Activated CD8-positive, alpha-beta memory T cell treated with anti-CD3 and anti-CD28 coated beads, Interleukin-2, amount 10 ng/mL, durations not matched to agents 7 days and 5 days (primary cell): Measurements from ENCODE around the gene ZNRD2. TPM values are rescaled to one million over a fixed set of nuclear protein-coding genes. Genes with fewer than 3 reads are reported as not detected.
A peak's percentile ranks its signal among the peaks of the same experiment; 100 is the strongest.

ENCODE experiments used
- ATAC-seq: fragments of 150-1000 bp; cut with Tn5 transposase; one replicate; pipeline ENCODE4 v1.10.0; 2021; ENCODE audit warnings: moderate library complexity
- CTCF ChIA-PET: fragments of 350-600 bp; sonication (Branson Sonifier 250); formaldehyde crosslinking; loops from one replicate; lab custom pipeline; 2021; ENCODE audit warnings: antibody characterized with exemption; lab: Charles Lee
- DNase-seq: peaks from one replicate; pipeline ENCODE4 v3.0.0-alpha.2; 2020
- H3K27ac Mint-ChIP-seq: one replicate; pipeline ENCODE4 v1.8.0; 2021; ENCODE audit warnings: mild to moderate bottlenecking, mixed read lengths
- H3K27me3 Mint-ChIP-seq: one replicate; pipeline ENCODE4 v1.8.0; 2021; ENCODE audit warnings: mixed read lengths
- H3K36me3 Mint-ChIP-seq: one replicate; pipeline ENCODE4 v1.8.0; 2021; ENCODE audit warnings: mild to moderate bottlenecking, mixed read lengths
- H3K4me1 Mint-ChIP-seq: one replicate; pipeline ENCODE4 v1.8.0; 2021; ENCODE audit warnings: mixed read lengths
- H3K4me3 Mint-ChIP-seq: one replicate; pipeline ENCODE4 v1.8.0; 2021; ENCODE audit warnings: mild to moderate bottlenecking, moderate library complexity, mixed read lengths
- H3K9me3 Mint-ChIP-seq: one replicate; pipeline ENCODE4 v1.8.0; 2022; ENCODE audit warnings: low read depth, mixed read lengths
- total RNA-seq, 2 experiments: library from RNA; stranded (reverse); gene quantifications; one replicate each; pipeline ENCODE4 v1.2.3, GENCODE V29; 2021

ZNRD2 gene
- total RNA-seq, 2 experiments from 2014 or later = 42.1 to 45.5 TPM

DNA sequence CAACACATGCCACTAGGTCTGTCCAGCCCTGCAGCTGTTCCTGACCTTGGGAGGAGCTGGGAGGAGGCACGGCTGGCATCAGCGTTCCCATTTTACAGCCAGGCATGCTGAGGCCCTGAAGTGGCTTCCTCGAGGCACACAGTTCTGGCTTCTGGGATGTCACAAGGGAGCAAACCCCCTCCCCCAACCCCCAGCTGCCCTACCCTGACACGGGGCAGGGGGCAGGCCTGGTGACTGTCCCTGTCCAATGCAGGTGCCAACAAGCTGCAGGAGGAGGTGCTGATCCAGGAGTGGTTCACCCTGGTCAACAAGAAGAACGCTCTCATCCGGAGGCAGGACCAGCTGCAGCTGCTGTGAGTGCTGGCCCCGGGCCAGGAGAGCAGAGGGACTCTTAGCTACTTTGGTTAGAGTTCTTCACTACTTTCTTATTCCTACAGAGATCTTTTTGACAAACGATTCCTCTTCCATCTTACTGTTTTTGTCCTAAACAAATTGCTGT, 20.0 kb downstream of the ZNRD2 start:
- H3K9me3 Mint-ChIP-seq = no peaks in the 10 kb centered on the region
- H3K27me3 Mint-ChIP-seq = no peaks in the 10 kb centered on the region
- H3K4me1 Mint-ChIP-seq = peaks cover 47% of the 10 kb centered on the region
- H3K36me3 Mint-ChIP-seq = peaks cover 17% of the 10 kb centered on the region
- peak overlapping the region; percentile 64 for H3K27ac Mint-ChIP-seq
- DNase-seq (no peak), ATAC-seq (no peak)
- CTCF ChIA-PET = interaction anchor here (1.0 to 12.7 kb wide), 12 partner anchors 12 to 64 kb away, joined by 3 to 209 read pairs (median 6); partner anchors contain the start of genes EHBP1L1, FAM89B, MAP3K11 and PCNX3
- no peak overlapping the region for H3K4me3 Mint-ChIP-seq

DNA sequence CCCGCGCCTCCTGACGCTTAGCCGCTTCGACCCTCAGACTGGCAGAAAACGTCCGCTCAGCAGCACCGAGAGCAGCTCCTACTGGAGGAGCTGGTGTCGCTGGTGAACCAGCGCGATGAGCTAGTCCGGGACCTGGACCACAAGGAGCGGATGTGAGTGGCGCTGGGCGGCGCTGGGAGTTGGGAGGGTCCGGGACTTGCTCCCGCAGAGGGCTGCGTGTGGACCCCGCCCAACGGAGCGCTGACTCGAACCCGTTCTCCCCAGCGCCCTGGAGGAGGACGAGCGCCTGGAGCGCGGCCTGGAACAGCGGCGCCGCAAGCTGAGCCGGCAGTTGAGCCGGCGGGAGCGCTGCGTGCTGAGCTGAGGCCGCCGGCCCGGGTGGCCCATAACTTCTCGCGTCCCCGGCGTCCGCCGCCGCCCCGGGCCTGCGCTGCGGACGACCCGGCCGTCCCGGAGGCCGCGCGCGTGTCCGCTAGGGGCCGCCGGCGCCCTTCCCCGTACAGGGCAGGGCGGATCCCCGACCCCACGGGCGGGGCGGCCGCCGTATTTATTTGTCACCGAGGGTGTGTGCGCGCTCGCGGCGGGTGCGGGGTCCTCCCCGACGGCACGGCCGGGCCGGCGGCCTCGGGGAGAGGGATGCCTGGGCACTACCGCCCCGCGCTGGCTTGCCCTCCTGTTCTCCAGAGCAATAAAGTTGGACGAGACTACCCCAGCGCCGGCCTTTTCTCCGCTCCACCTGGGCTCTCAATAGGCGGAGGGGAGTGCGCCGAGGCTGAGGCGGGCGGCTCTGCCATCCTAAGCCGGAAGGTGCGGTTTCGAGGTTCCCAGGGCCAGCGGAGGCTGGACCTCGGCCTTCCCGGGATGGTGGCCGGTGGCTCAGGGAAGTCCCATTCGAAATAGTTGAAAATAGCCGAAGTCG, 21.9 kb downstream of the ZNRD2 start:
- Mint-ChIP-seq H3K9me3 (no peaks in the 10 kb centered on the region), H3K4me1 (peaks cover 40% of the 10 kb centered on the region), H3K4me3 (no peak overlapping the region), H3K36me3 (peaks cover 10% of the 10 kb centered on the region), H3K27ac (no peak overlapping the region), H3K27me3 (no peaks in the 10 kb centered on the region)
- CTCF ChIA-PET = interaction anchor here (1.0 to 12.7 kb wide), 10 partner anchors 14 to 51 kb away, joined by 3 to 209 read pairs (median 16); partner anchors contain the start of genes EHBP1L1, FAM89B, MAP3K11 and PCNX3
- DNase-seq (no peak), ATAC-seq (no peak)

DNA sequence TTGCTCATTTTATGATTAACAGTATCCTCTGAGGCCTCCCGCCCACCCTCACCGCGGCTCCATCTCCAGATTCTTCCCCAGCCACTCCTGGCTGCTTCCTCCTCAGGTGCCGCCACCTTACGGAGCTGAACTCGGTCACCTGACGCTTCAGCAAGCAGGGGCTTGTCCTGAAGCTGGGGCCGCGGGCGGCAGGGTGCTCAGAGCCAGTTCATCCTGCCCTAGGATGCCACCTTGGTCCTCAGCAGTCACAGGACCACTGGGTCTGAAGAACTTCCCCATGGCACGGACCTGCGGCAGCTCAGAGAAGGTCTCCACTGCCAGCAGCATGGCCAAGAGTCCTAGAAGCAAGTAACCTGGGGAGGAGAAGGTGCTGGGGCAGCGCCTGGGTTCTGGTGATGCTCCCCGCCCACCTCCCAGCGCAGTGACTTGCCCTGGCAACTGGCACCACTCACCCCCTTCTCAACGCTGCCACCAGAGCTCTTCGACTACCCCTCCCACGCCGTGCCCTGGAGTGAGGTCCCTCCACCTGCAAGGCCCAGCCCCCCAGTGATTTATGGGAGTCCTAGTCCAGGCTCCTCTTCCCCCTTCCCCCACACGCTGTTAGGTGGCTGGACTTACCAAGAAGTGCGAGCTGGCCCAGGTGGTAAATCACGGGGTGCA, 22.7 kb downstream of the ZNRD2 start:
- no peak for DNase-seq
- Mint-ChIP-seq H3K9me3 (no peaks in the 10 kb centered on the region), H3K4me1 (peaks cover 32% of the 10 kb centered on the region), H3K27ac (no peak overlapping the region), H3K27me3 (no peaks in the 10 kb centered on the region), H3K36me3 (peaks cover 9% of the 10 kb centered on the region), H3K4me3 (no peak overlapping the region)
- ATAC-seq = no peak
- CTCF ChIA-PET = interaction anchor here (1.1 to 12.7 kb wide), 17 partner anchors 10 to 264 kb away, joined by 3 to 209 read pairs (median 10); partner anchors contain the start of genes EHBP1L1, FAM89B, LTBP3 and MAP3K11

DNA sequence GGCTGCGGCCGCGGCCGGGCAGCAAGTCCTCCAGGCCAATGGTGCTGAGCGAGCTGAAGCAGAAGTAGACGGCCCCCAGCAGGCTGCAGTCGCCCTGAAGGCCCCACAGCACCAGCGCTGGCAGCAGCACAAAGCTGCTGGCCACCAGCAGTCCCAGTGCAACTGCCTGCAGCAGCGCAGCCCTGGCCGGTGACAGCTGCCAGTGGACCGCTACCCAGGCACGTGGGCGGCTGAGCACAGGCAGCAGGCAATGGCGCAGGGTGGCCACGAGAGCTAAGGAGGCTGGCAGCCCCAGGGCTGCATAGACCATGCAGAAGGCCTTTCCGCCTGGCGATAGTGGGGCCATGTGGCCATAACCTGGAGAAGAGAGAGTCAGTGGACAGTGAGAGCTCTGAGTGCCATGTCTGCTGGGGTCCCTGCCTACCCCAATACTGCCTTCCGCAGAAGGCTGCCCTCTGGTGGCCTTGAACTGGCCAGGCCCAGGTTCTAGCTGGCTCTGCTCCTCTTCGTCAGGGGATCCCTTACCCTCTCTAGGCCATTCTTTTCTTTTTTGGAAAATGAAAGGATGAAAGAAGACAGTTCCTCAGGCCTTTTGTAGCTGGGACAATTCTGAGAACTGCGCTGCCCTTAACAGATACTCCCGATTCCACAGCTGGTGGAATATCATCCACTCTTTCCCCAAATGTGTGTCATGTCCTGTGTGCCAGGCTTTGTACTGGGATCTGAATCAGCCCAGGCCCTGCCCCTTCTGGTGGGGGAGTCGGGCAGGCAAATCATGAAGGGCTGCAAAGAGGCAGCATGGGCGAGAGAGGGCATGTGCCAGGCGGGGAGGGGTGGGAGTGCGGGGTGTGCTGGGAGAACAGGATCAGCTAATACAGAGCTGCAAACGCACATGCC, 23.5 kb downstream of the ZNRD2 start:
- Mint-ChIP-seq H3K4me3 (no peak overlapping the region), H3K27me3 (no peaks in the 10 kb centered on the region), H3K36me3 (peaks cover 9% of the 10 kb centered on the region), H3K9me3 (no peaks in the 10 kb centered on the region), H3K4me1 (peaks cover 24% of the 10 kb centered on the region), H3K27ac (peak overlapping the region; percentile 49)
- ATAC-seq = peak; percentile 61
- CTCF ChIA-PET = interaction anchor here (0.7 to 12.7 kb wide), 24 partner anchors 10 to 265 kb away, joined by 3 to 209 read pairs (median 6); partner anchors contain the start of genes EHBP1L1, FAM89B, LTBP3 and MAP3K11
- peak; percentile 63 for DNase-seq

DNA sequence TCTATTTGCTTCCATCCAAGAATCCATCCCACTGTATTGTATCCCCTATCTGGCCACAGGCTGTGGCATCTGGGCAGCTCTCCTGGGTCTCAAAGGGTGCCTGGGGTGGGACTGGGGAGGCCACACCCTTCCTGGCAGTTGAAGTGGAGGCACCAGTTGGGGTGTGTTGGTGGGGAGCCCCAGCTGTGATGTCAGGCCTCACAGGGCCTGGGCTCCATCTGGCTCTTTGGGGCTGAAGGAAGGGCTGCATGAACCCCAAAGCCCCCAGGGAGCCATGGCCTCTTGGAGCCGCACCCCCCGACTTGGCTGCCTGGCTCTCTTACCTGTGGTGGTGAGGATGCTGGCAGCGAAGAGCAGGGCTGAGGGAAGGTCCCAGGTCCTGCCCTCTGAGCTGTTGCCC, 24.9 kb downstream of the ZNRD2 start:
- H3K9me3 Mint-ChIP-seq = no peaks in the 10 kb centered on the region
- ATAC-seq (peak; percentile 22), DNase-seq (no peak)
- H3K27me3 Mint-ChIP-seq = no peaks in the 10 kb centered on the region
- H3K36me3 Mint-ChIP-seq = peaks cover 9% of the 10 kb centered on the region
- H3K4me3 Mint-ChIP-seq = no peak overlapping the region
- CTCF ChIA-PET = interaction anchor here (0.8 to 12.7 kb wide), 10 partner anchors 9 to 70 kb away, joined by 3 to 209 read pairs (median 12); partner anchors contain the start of genes EHBP1L1, FAM89B, MAP3K11 and PCNX3
- peak overlapping the region; percentile 77 for H3K27ac Mint-ChIP-seq
- H3K4me1 Mint-ChIP-seq = peaks cover 16% of the 10 kb centered on the region

DNA sequence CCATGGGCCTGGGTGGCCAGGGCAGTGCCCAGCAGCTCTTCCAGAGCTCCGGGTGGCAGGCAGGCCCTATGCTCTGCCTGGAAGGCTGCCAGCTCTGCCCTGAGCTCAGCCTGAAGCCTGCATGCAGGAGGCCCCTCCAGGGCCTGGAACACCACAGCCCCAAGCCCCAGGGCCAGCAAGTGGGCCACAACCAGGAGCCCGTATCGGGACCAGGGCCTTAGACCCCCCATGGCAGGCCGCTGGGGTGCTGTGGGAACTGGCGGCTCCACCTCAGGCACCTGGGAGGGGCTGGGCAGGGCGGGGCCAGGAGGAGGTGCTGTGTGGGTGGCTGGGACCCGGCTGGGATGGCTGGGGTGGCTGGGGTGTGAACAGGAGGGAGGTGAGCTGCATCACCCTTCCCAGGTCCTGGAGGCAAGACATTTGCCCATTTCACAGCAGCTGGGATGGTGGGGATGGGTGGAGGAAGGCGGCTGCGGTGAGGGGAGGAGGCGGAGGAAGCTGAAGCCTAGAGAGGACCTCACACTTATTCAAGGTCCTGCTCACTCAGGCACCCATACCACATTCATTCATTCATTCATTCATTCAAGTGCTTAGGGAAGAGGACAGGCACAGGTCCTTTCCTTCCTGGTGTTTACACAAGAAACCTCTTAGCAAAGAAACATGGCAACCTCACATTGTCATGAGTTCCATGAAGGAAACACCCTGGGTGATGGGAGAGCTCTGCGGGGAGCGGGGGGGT, 25.4 kb downstream of the ZNRD2 start, which contains the start of gene KCNK7:
KCNK7 (minus strand) TSS at position 258 of the 739 bp plus-strand sequence; CDS start at position 230, 28 bp downstream.
- ATAC-seq (peak; percentile 16), DNase-seq (no peak)
- Mint-ChIP-seq H3K27me3 (no peaks in the 10 kb centered on the region), H3K36me3 (peaks cover 5% of the 10 kb centered on the region), H3K4me3 (no peak within 1 kb of the TSS), H3K27ac (peak within 1 kb of the TSS; percentile 77), H3K9me3 (no peaks in the 10 kb centered on the region), H3K4me1 (peaks cover 16% of the 10 kb centered on the region)
- CTCF ChIA-PET = interaction anchor here (0.8 to 12.7 kb wide), 9 partner anchors 11 to 70 kb away, joined by 3 to 209 read pairs (median 11); partner anchors contain the start of genes EHBP1L1, FAM89B, SCYL1 and SIPA1

DNA sequence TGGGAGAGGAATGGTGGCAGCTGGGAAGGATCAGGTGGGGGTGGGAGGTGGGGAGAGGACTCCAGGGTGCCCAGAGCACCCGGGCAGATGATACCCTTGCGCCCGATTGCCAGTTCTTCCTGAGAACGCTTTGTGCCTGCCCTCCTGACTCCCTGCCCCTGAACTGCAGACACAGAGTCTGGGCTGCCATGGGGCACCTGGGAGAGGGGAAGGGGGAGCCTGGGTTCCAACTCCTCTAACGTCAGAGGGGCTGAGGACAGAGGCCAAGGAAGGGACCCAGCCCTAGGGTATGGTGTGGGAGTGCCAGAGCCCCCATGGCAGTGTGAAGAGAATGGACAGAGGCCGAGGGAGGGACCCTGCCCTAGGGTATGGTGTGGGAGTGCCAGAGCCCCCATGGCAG, 26.2 kb downstream of the ZNRD2 start:
- peaks cover 2% of the 10 kb centered on the region for H3K36me3 Mint-ChIP-seq
- DNase-seq (no peak), ATAC-seq (no peak)
- H3K9me3 Mint-ChIP-seq = no peaks in the 10 kb centered on the region
- no peak overlapping the region for H3K27ac Mint-ChIP-seq
- H3K4me1 Mint-ChIP-seq = peaks cover 14% of the 10 kb centered on the region
- H3K27me3 Mint-ChIP-seq = no peaks in the 10 kb centered on the region
- CTCF ChIA-PET = interaction anchor here (0.8 to 12.7 kb wide), 2 partner anchors 24 to 55 kb away, joined by 3 to 209 read pairs; partner anchors contain the start of gene FAM89B
- H3K4me3 Mint-ChIP-seq = no peak overlapping the region

DNA sequence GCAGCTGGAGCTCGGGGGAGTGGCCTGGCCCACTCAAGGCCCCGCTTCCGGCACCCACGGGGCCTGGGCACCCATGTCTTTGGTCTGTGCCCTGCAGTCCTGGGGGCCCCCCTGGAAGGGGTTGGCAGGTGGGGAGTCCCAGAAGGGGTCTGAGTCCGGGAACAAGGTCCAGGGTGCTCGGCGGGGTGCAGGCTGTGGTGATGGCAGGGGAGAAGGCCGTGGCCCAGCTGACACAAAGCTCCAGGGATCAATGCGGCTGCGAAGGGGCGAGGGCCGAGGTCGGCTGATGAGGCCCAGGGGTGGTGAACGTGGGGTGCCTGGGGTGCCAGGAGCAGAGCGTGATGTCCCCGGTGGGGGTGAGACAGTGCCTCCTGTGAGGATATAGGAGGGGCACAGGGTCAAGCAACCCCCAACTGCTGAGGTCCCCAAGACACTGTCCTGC, 28.0 kb downstream of the ZNRD2 start:
- ATAC-seq = no peak
- H3K4me1 Mint-ChIP-seq = peaks cover 14% of the 10 kb centered on the region
- no peak for DNase-seq
- H3K4me3 Mint-ChIP-seq = no peak overlapping the region
- no peak overlapping the region for H3K27ac Mint-ChIP-seq
- no peaks in the 10 kb centered on the region for H3K36me3 Mint-ChIP-seq
- CTCF ChIA-PET = interaction anchor here (1.6 to 2.3 kb wide), 3 partner anchors 10 to 58 kb away, joined by 3 to 9 read pairs (median 8); no protein-coding TSS in a partner anchor
- no peaks in the 10 kb centered on the region for H3K27me3 Mint-ChIP-seq
- no peaks in the 10 kb centered on the region for H3K9me3 Mint-ChIP-seq

DNA sequence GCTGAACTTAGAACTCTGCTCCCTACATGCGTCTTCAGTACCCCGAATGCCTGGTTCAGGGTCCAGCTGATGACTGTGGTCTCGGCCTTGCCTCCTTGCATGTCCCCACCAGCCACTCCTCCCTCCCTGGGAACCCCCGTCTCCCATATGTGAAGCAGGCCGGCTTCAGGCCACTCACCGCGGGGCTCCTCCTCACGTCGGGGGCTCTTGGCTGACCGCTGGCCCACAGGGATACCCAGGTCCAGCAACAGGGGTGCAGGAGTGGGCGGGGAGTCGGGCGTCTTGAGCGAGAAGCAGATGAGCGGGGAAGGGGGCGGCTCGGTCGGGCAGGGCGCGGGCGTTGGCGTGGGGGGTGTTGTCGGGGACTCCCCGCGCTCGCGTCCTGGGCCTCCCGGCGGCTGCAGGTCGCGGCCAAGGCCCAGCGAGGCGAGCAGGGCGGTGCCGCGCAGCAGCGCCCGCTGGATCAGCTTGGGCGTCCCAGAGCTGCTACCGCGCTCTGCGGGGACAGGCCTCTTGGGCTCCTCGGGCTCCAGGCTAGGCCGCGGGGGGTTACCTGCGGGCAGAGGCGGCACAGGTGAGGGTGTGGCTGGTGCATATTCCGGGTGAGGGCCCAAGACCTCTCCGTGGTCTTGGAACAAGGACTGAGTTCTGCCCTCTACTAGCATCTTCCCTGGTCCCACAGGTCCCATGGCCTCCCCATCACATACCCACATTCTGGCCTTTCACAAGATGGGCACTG, 29.1 kb downstream of the ZNRD2 start:
- no peak for DNase-seq
- Mint-ChIP-seq H3K4me3 (no peak overlapping the region), H3K27ac (no peak overlapping the region), H3K36me3 (peaks cover 3% of the 10 kb centered on the region), H3K27me3 (no peaks in the 10 kb centered on the region), H3K9me3 (no peaks in the 10 kb centered on the region), H3K4me1 (peaks cover 11% of the 10 kb centered on the region)
- ATAC-seq = no peak
- CTCF ChIA-PET = interaction anchor here (1.6 to 2.3 kb wide), 2 partner anchors 24 to 59 kb away, joined by 3 to 8 read pairs; no protein-coding TSS in a partner anchor

DNA sequence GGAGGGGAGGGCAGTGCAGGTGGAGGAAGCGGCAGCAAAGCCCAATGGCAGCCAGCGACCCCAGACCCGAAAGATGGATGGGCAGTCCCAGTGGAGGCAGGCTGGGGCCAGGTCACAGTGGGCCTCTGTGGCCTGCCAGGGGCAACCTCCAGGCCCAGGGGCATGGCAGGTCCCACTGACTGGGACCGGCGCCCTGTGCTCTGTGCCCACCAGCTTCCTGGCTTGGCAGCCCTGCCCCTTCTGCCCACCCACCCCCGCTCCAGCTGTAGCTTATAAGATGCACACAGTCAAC, 29.6 kb downstream of the ZNRD2 start:
- CTCF ChIA-PET = no interaction called here
- Mint-ChIP-seq H3K36me3 (peaks cover 3% of the 10 kb centered on the region), H3K4me3 (no peak overlapping the region), H3K9me3 (no peaks in the 10 kb centered on the region), H3K4me1 (peaks cover 10% of the 10 kb centered on the region), H3K27me3 (no peaks in the 10 kb centered on the region), H3K27ac (no peak overlapping the region)
- ATAC-seq (no peak), DNase-seq (no peak)

DNA sequence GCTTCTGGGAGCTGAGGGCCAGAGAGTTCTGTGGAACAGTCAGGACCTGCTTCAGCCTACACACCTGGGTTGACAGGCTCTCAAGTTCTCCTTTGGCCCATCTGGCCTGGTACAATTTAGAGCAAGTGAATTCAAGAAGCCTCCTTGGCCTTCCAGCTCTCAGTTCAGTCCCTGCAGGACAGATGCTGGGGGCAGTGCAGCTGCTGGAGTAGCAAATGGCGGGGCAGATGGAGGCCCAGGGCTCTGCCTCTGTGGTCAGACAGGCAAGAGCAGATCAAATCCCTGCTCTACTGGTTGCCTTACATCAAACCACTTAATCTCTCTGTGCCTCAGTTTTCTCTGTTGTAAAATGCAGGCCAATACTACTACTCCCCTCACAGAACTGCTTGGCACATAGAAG, 34.0 kb downstream of the ZNRD2 start:
- H3K27me3 Mint-ChIP-seq = no peaks in the 10 kb centered on the region
- H3K36me3 Mint-ChIP-seq = peaks cover 16% of the 10 kb centered on the region
- peaks cover 5% of the 10 kb centered on the region for H3K4me1 Mint-ChIP-seq
- DNase-seq (no peak), ATAC-seq (no peak)
- CTCF ChIA-PET = interaction anchor here (1.1 to 2.6 kb wide), 5 partner anchors 10 to 64 kb away, joined by 3 to 11 read pairs (median 6); no protein-coding TSS in a partner anchor
- no peak overlapping the region for H3K4me3 Mint-ChIP-seq
- H3K27ac Mint-ChIP-seq = no peak overlapping the region
- no peaks in the 10 kb centered on the region for H3K9me3 Mint-ChIP-seq
